Measurements from ENCODE around the gene UBL4B. TPM values are rescaled to one million over a fixed set of nuclear protein-coding genes. Genes with fewer than 3 reads are reported as not detected.

The UBL4B gene
- total RNA-seq, 2 donors from 2014 or later = not detected

GRCh38 chr1:110112656-110113055 is 413 bp downstream of the UBL4B start:
- no peak for ATAC-seq
- no peak overlapping the region for H3K27ac Mint-ChIP-seq

GRCh38 chr1:110113551-110113950 is 1.3 kb downstream of the UBL4B start:
- H3K27me3 Mint-ChIP-seq = peaks cover 70% of the 10 kb centered on the region
- no peaks in the 10 kb centered on the region for H3K36me3 Mint-ChIP-seq (ENCODE audit: low read depth)
- H3K9me3 ChIP-seq (ENCODE audit: control insufficient read depth, low read length, poor library complexity, severe bottlenecking) = no peaks in the 10 kb centered on the region
- H3K4me3 Mint-ChIP-seq = no peak overlapping the region
- H3K27ac Mint-ChIP-seq = no peak overlapping the region
- no peaks in the 10 kb centered on the region for H3K4me1 Mint-ChIP-seq
- DNase-seq (no peak), ATAC-seq (no peak)

More at GRCh38 chr1:110112656-110113055, 413 bp downstream of the UBL4B start:
- H3K4me1 Mint-ChIP-seq = no peaks in the 10 kb centered on the region
- H3K27me3 Mint-ChIP-seq = peaks cover 76% of the 10 kb centered on the region
- H3K9me3 ChIP-seq (ENCODE audit: control insufficient read depth, low read length, poor library complexity, severe bottlenecking) = no peaks in the 10 kb centered on the region
- H3K36me3 Mint-ChIP-seq (ENCODE audit: low read depth) = no peaks in the 10 kb centered on the region
- DNase-seq = no peak
- no peak overlapping the region for H3K4me3 Mint-ChIP-seq

- Mint-ChIP-seq H3K4me3 (no peak overlapping the region), H3K27me3 (peaks cover 64% of the 10 kb centered on the region), H3K36me3 (ENCODE audit: low read depth) (no peaks in the 10 kb centered on the region), H3K27ac (no peak overlapping the region), H3K4me1 (no peaks in the 10 kb centered on the region)
- DNase-seq = no peak
- no peaks in the 10 kb centered on the region for H3K9me3 ChIP-seq (ENCODE audit: control insufficient read depth, low read length, poor library complexity, severe bottlenecking)
- ATAC-seq = no peak
These were observed 1.9 kb downstream of the UBL4B start for GRCh38 chr1:110114173-110114572.

GRCh38 chr1:110114784-110115183 is 2.5 kb downstream of the UBL4B start:
- no peak for ATAC-seq

GRCh38 chr1:110118636-110119396 is 6.6 kb downstream of the UBL4B start:
- no peak for DNase-seq
- no peak for ATAC-seq
- H3K4me1 Mint-ChIP-seq = no peaks in the 10 kb centered on the region
- no peak overlapping the region for H3K4me3 Mint-ChIP-seq
- peaks cover 41% of the 10 kb centered on the region for H3K27me3 Mint-ChIP-seq
- peaks cover 2% of the 10 kb centered on the region for H3K36me3 Mint-ChIP-seq (ENCODE audit: low read depth)
- H3K9me3 ChIP-seq (ENCODE audit: control insufficient read depth, low read length, poor library complexity, severe bottlenecking) = no peaks in the 10 kb centered on the region
- H3K27ac Mint-ChIP-seq = no peak overlapping the region

More at GRCh38 chr1:110114784-110115183, 2.5 kb downstream of the UBL4B start:
- H3K4me1 Mint-ChIP-seq = no peaks in the 10 kb centered on the region
- H3K27me3 Mint-ChIP-seq = peaks cover 58% of the 10 kb centered on the region
- DNase-seq = no peak
- H3K9me3 ChIP-seq (ENCODE audit: control insufficient read depth, low read length, poor library complexity, severe bottlenecking) = no peaks in the 10 kb centered on the region
- H3K4me3 Mint-ChIP-seq = no peak overlapping the region
- H3K27ac Mint-ChIP-seq = no peak overlapping the region
- H3K36me3 Mint-ChIP-seq (ENCODE audit: low read depth) = no peaks in the 10 kb centered on the region

- no peak overlapping the region for H3K27ac Mint-ChIP-seq
- peaks cover 35% of the 10 kb centered on the region for H3K27me3 Mint-ChIP-seq
- H3K4me1 Mint-ChIP-seq = no peaks in the 10 kb centered on the region
- peaks cover 2% of the 10 kb centered on the region for H3K36me3 Mint-ChIP-seq (ENCODE audit: low read depth)
- ATAC-seq = no peak
- DNase-seq = no peak
- no peaks in the 10 kb centered on the region for H3K9me3 ChIP-seq (ENCODE audit: control insufficient read depth, low read length, poor library complexity, severe bottlenecking)
- no peak overlapping the region for H3K4me3 Mint-ChIP-seq
These were observed 7.6 kb downstream of the UBL4B start for GRCh38 chr1:110119843-110120242.

- no peak for DNase-seq
- peaks cover 2% of the 10 kb centered on the region for H3K36me3 Mint-ChIP-seq (ENCODE audit: low read depth)
- no peaks in the 10 kb centered on the region for H3K4me1 Mint-ChIP-seq
- ATAC-seq = no peak
- peak overlapping the region; percentile 24 for H3K27ac Mint-ChIP-seq
- peaks cover 31% of the 10 kb centered on the region for H3K27me3 Mint-ChIP-seq
- no peak overlapping the region for H3K4me3 Mint-ChIP-seq
- no peaks in the 10 kb centered on the region for H3K9me3 ChIP-seq (ENCODE audit: control insufficient read depth, low read length, poor library complexity, severe bottlenecking)
These were observed 8.8 kb downstream of the UBL4B start for GRCh38 chr1:110120960-110121561.

- no peaks in the 10 kb centered on the region for H3K9me3 ChIP-seq (ENCODE audit: control insufficient read depth, low read length, poor library complexity, severe bottlenecking)
- ATAC-seq (no peak), DNase-seq (no peak)
- peaks cover 4% of the 10 kb centered on the region for H3K36me3 Mint-ChIP-seq (ENCODE audit: low read depth)
- peaks cover 33% of the 10 kb centered on the region for H3K27me3 Mint-ChIP-seq
- no peak overlapping the region for H3K4me3 Mint-ChIP-seq
- no peaks in the 10 kb centered on the region for H3K4me1 Mint-ChIP-seq
- H3K27ac Mint-ChIP-seq = no peak overlapping the region
These were observed 11.0 kb downstream of the UBL4B start for GRCh38 chr1:110123224-110123623.

GRCh38 chr1:110125810-110126209 is 13.6 kb downstream of the UBL4B start:
- Mint-ChIP-seq H3K4me3 (no peak overlapping the region), H3K4me1 (no peaks in the 10 kb centered on the region), H3K27ac (no peak overlapping the region), H3K27me3 (peaks cover 51% of the 10 kb centered on the region), H3K36me3 (ENCODE audit: low read depth) (peaks cover 3% of the 10 kb centered on the region)
- H3K9me3 ChIP-seq (ENCODE audit: control insufficient read depth, low read length, poor library complexity, severe bottlenecking) = no peaks in the 10 kb centered on the region
- ATAC-seq (no peak), DNase-seq (no peak)

- Mint-ChIP-seq H3K36me3 (ENCODE audit: low read depth) (peaks cover 3% of the 10 kb centered on the region), H3K27me3 (peaks cover 83% of the 10 kb centered on the region), H3K4me3 (peak overlapping the region; percentile 12), H3K4me1 (no peaks in the 10 kb centered on the region), H3K27ac (no peak overlapping the region)
- H3K9me3 ChIP-seq (ENCODE audit: control insufficient read depth, low read length, poor library complexity, severe bottlenecking) = no peaks in the 10 kb centered on the region
- no peak for ATAC-seq
- DNase-seq = no peak
These were observed 17.9 kb downstream of the UBL4B start for GRCh38 chr1:110130113-110130591.

- no peak for DNase-seq
- H3K4me1 Mint-ChIP-seq = peaks cover 4% of the 10 kb centered on the region
- peaks cover 5% of the 10 kb centered on the region for H3K36me3 Mint-ChIP-seq (ENCODE audit: low read depth)
- H3K9me3 ChIP-seq (ENCODE audit: control insufficient read depth, low read length, poor library complexity, severe bottlenecking) = no peaks in the 10 kb centered on the region
- peaks cover 86% of the 10 kb centered on the region for H3K27me3 Mint-ChIP-seq
- no peak overlapping the region for H3K27ac Mint-ChIP-seq
- H3K4me3 Mint-ChIP-seq = no peak overlapping the region
- ATAC-seq = no peak
These were observed 18.7 kb downstream of the UBL4B start for GRCh38 chr1:110130989-110131388.

- H3K27me3 Mint-ChIP-seq = peaks cover 86% of the 10 kb centered on the region
- H3K4me1 Mint-ChIP-seq = peaks cover 16% of the 10 kb centered on the region
- ATAC-seq (no peak), DNase-seq (no peak)
- H3K4me3 Mint-ChIP-seq = no peak overlapping the region
- peaks cover 6% of the 10 kb centered on the region for H3K36me3 Mint-ChIP-seq (ENCODE audit: low read depth)
- no peaks in the 10 kb centered on the region for H3K9me3 ChIP-seq (ENCODE audit: control insufficient read depth, low read length, poor library complexity, severe bottlenecking)
- no peak overlapping the region for H3K27ac Mint-ChIP-seq
These were observed 20.4 kb downstream of the UBL4B start for GRCh38 chr1:110132682-110133081.

GRCh38 chr1:110133436-110133835 is 21.2 kb downstream of the UBL4B start:
- ATAC-seq (no peak), DNase-seq (no peak)
- Mint-ChIP-seq H3K4me3 (no peak overlapping the region), H3K36me3 (ENCODE audit: low read depth) (peaks cover 3% of the 10 kb centered on the region), H3K27ac (no peak overlapping the region), H3K4me1 (peaks cover 17% of the 10 kb centered on the region), H3K27me3 (peaks cover 86% of the 10 kb centered on the region)
- H3K9me3 ChIP-seq (ENCODE audit: control insufficient read depth, low read length, poor library complexity, severe bottlenecking) = no peaks in the 10 kb centered on the region

Measured in T-helper 17 cell (primary cell).